GM12865 (cell line): Measurements from ENCODE around the gene CLDN20.

Experiments used
- DNase-seq: peaks from one replicate; pipeline ENCODE4 v3.0.0; 2010; ENCODE audit warnings: low read depth
- H3K4me3 ChIP-seq: 2 replicates; pipeline ENCODE4 v1.5.1; 2011; ENCODE audit warnings: mild to moderate bottlenecking, low read depth, low read length, control low read depth
- CTCF ChIP-seq: IDR thresholded peaks from 2 replicates; pipeline ENCODE4 v1.5.1; 2011; ENCODE audit warnings: low read length, control low read depth, low read depth, inconsistent platforms; ENCODE audit not compliant: insufficient read depth; ENCODE audit errors: missing control alignments

Gene CLDN20

DNA sequence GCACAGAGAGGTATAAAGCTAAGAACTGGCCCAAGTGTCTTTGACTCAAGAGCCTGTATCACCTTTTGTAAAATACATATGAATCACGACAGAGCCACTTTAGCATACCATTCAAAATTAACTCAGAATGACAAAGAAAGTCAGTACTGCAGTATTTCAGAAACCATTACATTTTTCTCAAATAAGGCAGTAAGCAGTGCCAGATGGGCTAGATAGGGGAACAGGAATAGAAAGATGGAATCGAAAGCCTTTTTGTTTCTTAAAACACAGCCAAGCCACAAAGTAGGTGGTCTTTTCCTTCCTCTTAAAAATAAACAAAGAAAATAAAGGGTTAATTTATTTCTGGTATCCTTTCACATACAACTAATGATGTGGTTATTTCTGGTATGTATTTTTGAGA, 10.3 kb downstream of the CLDN20 start:
- DNase-seq, result no peak

DNA sequence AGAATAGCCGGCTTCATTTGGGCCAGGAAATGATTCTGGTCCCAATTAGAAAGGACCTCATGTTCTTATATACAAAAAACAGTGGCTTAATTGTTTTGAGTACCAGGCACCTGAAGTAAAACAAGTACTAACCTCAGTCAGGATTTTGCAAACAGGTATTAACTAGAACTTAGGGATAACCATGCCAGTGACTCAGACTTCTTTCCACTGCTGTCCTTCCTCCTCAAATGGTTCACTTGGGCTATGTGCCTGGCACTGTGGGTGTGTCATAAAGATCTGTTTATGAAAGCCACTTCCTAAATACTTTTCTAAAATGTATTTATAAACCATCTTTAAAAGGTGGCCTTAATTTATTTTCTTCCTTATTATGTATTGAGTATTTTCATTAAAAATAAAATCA, 10.7 kb downstream of the CLDN20 start:
- H3K4me3 ChIP-seq, result no peak overlapping the region
- DNase-seq, result no peak
- no peak for TF ChIP-seq CTCF

More for the DNA sequence above, 10.3 kb downstream of the CLDN20 start:
- no peak for TF ChIP-seq CTCF
- no peak overlapping the region for H3K4me3 ChIP-seq

- no peak overlapping the region for H3K4me3 ChIP-seq
- no peak for DNase-seq
- TF ChIP-seq CTCF, result no peak
Measured at GRCh38 chr6:155275808-155276480, 12.1 kb downstream of the CLDN20 start.

DNA sequence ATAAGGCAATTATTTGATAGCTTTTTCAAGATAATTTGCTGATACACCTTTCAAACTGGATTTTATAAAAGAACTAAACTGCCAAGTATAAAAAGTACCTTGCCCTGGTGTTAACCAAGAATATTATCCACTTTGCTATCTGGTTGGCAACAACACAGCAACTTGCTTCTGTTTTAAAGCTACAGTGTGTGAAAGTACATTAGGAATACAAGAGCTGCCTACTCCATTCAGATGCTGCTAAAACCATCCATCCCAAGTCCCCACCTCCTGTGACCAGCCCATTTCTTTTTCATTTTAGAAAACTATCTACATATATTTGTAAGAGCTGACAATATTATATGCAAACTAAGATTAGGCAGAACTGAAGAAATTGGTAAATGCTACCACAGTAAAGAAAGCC, 12.8 kb downstream of the CLDN20 start:
- no peak for TF ChIP-seq CTCF
- no peak for DNase-seq
- H3K4me3 ChIP-seq, result no peak overlapping the region

DNA sequence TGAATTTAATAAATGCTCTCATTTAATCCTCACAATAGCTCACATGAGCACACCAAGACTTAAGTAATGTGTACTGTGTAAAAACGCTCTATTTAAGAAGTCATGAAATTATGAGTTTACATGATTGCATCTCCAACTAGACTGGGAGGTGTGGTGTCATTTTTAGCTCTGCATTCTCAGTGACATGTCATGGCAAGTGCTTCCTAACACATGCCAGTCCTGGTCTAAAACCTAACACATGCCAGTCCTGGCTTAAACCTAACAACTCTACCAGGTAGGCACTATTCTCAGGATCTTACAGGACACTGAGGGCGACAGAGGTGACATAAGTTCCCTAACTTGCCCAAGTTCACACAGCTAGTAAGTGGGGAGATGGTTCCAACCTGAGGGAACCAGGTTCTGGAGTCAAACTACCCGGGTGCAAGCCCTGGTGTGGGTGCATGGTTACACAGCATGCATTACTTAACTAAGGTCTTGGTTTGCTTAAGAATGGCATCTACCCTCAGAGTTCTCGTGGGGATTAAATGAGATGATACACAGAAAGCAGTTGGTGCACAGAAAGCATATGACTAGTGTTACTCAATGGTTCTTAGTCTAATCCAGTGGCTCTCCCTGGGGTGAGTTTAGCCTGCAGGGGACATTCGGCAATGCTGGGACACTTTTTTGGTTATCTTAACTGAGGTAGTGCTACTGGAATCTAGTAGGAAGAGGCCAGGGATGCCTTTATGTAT, 14.7 kb downstream of the CLDN20 start:
- no peak for DNase-seq
- H3K4me3 ChIP-seq, result no peak overlapping the region
- TF ChIP-seq CTCF, result no peak

- no peak for DNase-seq
- no peak overlapping the region for H3K4me3 ChIP-seq
- TF ChIP-seq CTCF, result no peak
Measured at GRCh38 chr6:155284775-155285174, 21.0 kb downstream of the CLDN20 start.
